Measurements from ENCODE around the gene GPC6.

GRCh38 chr13:94399812-94400211 is 1173.2 kb downstream of the GPC6 start:
- no peak for TF ChIP-seq CTCF (IDR thresholded peaks at IDR 0.05; ENCODE audit: insufficient read depth, low read length)
- TF ChIP-seq, protein P1, sequence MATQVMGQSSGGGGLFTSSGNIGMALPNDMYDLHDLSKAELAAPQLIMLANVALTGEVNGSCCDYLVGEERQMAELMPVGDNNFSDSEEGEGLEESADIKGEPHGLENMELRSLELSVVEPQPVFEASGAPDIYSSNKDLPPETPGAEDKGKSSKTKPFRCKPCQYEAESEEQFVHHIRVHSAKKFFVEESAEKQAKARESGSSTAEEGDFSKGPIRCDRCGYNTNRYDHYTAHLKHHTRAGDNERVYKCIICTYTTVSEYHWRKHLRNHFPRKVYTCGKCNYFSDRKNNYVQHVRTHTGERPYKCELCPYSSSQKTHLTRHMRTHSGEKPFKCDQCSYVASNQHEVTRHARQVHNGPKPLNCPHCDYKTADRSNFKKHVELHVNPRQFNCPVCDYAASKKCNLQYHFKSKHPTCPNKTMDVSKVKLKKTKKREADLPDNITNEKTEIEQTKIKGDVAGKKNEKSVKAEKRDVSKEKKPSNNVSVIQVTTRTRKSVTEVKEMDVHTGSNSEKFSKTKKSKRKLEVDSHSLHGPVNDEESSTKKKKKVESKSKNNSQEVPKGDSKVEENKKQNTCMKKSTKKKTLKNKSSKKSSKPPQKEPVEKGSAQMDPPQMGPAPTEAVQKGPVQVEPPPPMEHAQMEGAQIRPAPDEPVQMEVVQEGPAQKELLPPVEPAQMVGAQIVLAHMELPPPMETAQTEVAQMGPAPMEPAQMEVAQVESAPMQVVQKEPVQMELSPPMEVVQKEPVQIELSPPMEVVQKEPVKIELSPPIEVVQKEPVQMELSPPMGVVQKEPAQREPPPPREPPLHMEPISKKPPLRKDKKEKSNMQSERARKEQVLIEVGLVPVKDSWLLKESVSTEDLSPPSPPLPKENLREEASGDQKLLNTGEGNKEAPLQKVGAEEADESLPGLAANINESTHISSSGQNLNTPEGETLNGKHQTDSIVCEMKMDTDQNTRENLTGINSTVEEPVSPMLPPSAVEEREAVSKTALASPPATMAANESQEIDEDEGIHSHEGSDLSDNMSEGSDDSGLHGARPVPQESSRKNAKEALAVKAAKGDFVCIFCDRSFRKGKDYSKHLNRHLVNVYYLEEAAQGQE (IDR thresholded peaks at IDR 0.05; ENCODE audit: insufficient replicate concordance, low read depth): no peak

All from HL-60 (cell line).